ENCODE data around the gene TFEB.
A peak's percentile ranks its signal among the peaks of the same experiment; 100 is the strongest.

Gene TFEB

DNA sequence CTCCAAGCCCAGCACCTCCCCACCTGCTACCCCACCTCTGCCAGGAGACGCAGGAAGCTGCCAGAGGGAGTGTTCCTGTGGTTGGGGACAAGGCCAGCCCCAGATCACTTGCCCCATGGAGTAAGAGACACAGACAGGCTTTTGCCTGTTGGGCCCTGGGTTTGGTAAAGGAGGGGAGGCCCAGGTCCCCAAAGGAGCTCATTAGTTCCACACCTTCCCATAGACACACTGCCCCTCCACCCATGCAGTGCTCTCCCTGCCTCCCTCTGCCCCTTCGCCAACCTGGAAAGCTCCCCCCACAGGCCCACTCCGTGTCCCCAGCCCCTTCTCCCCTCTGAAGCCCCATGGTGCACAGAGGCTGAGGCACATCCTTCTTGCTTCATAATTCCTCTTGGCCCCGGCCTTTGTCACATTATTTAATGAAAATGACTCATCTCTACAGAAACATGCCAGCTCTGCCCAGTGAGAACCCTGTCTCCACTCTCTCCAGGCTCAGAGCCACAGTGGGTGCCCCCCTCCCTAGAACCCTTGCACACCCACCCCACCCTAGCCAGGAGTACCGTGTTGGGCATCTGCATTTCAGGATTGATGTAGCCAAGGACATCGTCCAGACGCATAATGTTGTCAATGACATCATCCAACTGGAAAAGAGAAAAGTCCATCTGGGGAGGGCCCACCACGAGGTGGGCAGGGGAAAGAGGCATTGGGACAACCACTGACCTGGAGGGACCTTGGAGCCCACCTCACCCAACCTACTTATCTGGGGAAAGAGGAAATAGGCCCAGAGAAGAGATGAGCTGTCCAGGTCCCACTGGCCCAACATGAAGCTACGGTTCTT lies 46.0 kb downstream of the TFEB start:
- Histone ChIP-seq H3K9me3 (ENCODE audit: insufficient read depth, low read length) (no peaks in the 10 kb centered on the region), H3K4me1 (ENCODE audit: insufficient read depth, insufficient read length) (peaks cover 17% of the 10 kb centered on the region), H3K4me3 (ENCODE audit: insufficient read length, low read depth) (no peak overlapping the region), H3K9ac (ENCODE audit: insufficient read length, low read depth) (no peak overlapping the region), H3K27me3 (ENCODE audit: insufficient read depth, insufficient read length) (peaks cover 3% of the 10 kb centered on the region), H3K36me3 (ENCODE audit: insufficient read depth, insufficient read length, low read length) (no peaks in the 10 kb centered on the region)
- no peak for TF ChIP-seq SUZ12 (IDR thresholded peaks at IDR 0.05; ENCODE audit: extremely low read depth, insufficient read depth, insufficient read length)
- TF ChIP-seq YY1 (IDR thresholded peaks at IDR 0.05; ENCODE audit: insufficient read depth, insufficient read length) = no peak
- no peak for TF ChIP-seq ZNF274 (IDR thresholded peaks at IDR 0.05; ENCODE audit: low read depth, low read length)
- no peak for DNase-seq (ENCODE audit: low read depth, low spot score)

DNA sequence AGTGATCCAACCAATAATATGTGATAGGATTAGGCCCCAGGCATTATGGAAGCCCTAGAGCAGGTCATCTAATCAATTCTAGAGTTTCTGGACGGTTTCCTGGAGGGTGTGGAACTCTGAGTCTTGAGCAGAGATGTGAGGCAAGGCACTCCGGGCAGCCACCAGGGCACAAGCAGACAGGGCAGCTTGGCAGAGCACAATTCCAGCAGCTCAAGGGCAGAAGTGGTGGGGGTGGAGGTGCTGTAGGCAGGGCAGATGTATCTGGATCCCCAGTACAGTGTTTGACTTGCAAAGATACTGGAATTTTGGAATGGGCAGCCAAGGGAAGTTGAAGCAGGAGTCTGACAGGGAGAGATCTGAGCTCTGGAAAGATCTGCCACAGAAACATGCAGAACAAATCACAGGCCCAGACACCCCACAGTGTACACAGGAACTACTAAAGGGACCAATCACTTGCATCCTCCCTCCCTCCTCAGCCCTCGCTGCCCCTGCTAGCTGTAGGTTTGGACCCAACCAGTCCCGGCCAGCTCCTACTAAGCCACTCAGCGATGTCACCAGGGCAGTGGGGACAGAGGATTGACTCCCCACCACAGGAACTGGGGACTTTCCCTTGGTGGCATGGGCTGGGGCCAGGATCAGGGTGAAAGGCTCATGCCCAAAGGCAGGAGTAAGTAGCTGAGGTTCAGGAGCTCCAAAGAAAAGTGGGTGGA lies 47.0 kb downstream of the TFEB start:
- no peaks in the 10 kb centered on the region for H3K9me3 ChIP-seq (ENCODE audit: insufficient read depth, low read length)
- peaks cover 17% of the 10 kb centered on the region for H3K4me1 ChIP-seq (ENCODE audit: insufficient read depth, insufficient read length)
- peaks cover 7% of the 10 kb centered on the region for H3K27me3 ChIP-seq (ENCODE audit: insufficient read depth, insufficient read length)
- DNase-seq (ENCODE audit: low read depth, low spot score) = no peak
- peak overlapping the region; percentile 32 for H3K9ac ChIP-seq (ENCODE audit: insufficient read length, low read depth)
- TF ChIP-seq ZNF274 (IDR thresholded peaks at IDR 0.05; ENCODE audit: low read depth, low read length) (no peak), SUZ12 (IDR thresholded peaks at IDR 0.05; ENCODE audit: extremely low read depth, insufficient read depth, insufficient read length) (no peak), YY1 (IDR thresholded peaks at IDR 0.05; ENCODE audit: insufficient read depth, insufficient read length) (no peak)
- no peak overlapping the region for H3K4me3 ChIP-seq (ENCODE audit: insufficient read length, low read depth)
- H3K36me3 ChIP-seq (ENCODE audit: insufficient read depth, insufficient read length, low read length) = no peaks in the 10 kb centered on the region

DNA sequence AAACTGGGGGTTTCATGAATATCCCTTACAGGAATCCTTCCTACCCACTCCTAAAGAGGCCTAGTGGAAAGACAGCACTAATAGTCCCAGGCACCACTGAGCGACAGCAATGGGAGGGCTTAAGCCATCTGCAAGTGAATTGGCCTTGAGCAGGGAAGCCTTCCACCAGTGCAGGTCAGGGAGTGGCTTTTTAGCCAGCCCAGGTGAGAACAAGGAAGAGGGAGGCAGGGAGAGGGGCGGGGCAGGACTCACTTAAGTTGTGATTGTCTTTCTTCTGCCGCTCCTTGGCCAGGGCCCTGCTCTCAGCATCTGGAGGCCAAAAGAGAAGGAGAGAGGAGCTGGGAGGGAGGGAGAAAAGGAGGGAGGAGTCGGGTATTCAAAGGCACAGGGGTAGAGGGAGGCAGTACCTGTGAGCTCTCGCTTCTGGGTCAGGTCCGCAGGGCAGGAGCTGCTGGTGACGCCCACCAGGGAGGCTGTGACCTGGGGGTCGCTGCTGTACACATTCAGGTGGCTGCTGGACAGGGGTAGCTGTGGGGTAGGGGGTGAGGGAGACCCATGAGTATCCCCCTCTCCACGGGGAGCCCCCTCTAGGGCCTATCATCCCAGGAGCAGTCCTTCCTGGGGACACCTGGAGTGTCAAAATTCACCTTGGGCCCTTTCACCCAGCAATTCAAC lies 47.8 kb downstream of the TFEB start:
- Histone ChIP-seq H3K36me3 (ENCODE audit: insufficient read depth, insufficient read length, low read length) (no peaks in the 10 kb centered on the region), H3K9ac (ENCODE audit: insufficient read length, low read depth) (no peak overlapping the region), H3K4me1 (ENCODE audit: insufficient read depth, insufficient read length) (peaks cover 21% of the 10 kb centered on the region), H3K4me3 (ENCODE audit: insufficient read length, low read depth) (no peak overlapping the region), H3K9me3 (ENCODE audit: insufficient read depth, low read length) (no peaks in the 10 kb centered on the region), H3K27me3 (ENCODE audit: insufficient read depth, insufficient read length) (peaks cover 7% of the 10 kb centered on the region)
- peak; percentile 27 for DNase-seq (ENCODE audit: low read depth, low spot score)
- no peak for TF ChIP-seq ZNF274 (IDR thresholded peaks at IDR 0.05; ENCODE audit: low read depth, low read length)
- TF ChIP-seq SUZ12 (IDR thresholded peaks at IDR 0.05; ENCODE audit: extremely low read depth, insufficient read depth, insufficient read length) = no peak
- no peak for TF ChIP-seq YY1 (IDR thresholded peaks at IDR 0.05; ENCODE audit: insufficient read depth, insufficient read length)

DNA sequence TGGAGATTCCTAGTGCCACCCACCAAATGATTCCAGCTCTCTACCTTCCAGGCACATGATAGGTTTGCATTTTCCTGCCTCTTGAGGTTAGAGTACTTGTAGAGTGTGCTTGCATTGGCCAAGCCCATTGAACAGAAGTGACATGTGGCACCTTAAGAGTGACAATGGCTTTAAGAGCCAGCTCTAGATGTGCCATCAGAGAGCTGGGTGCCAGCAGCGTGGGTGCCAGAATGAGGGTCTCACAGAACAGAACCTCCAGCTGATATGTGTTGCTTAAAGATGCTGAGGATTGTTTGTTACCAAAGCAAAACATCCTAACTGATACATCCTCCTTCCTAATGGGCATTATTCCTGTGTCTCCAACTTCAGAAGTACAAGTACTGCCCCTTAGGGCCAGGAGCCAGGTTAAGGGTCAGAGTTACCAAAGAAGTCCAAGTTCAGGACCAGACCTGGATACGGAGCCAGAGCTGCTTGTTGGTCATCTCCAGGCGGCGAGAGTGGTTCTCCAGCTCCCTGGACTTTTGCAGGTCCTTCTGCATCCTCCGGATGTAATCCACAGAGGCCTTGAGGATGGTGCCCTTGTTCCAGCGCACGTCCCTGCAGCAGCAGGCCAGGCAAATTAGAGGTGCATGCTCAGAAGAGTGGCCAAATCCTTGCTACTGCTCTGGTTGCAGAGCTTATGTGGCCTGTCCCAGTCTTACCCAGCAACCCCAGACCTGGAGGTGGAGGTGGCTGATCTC lies 49.6 kb downstream of the TFEB start:
- no peak for DNase-seq (ENCODE audit: low read depth, low spot score)
- no peak overlapping the region for H3K4me3 ChIP-seq (ENCODE audit: insufficient read length, low read depth)
- H3K9me3 ChIP-seq (ENCODE audit: insufficient read depth, low read length) = no peaks in the 10 kb centered on the region
- no peak overlapping the region for H3K9ac ChIP-seq (ENCODE audit: insufficient read length, low read depth)
- H3K27me3 ChIP-seq (ENCODE audit: insufficient read depth, insufficient read length) = peaks cover 7% of the 10 kb centered on the region
- TF ChIP-seq YY1 (IDR thresholded peaks at IDR 0.05; ENCODE audit: insufficient read depth, insufficient read length) (no peak), SUZ12 (IDR thresholded peaks at IDR 0.05; ENCODE audit: extremely low read depth, insufficient read depth, insufficient read length) (no peak), ZNF274 (IDR thresholded peaks at IDR 0.05; ENCODE audit: low read depth, low read length) (no peak)
- H3K4me1 ChIP-seq (ENCODE audit: insufficient read depth, insufficient read length) = peaks cover 16% of the 10 kb centered on the region
- no peaks in the 10 kb centered on the region for H3K36me3 ChIP-seq (ENCODE audit: insufficient read depth, insufficient read length, low read length)

DNA sequence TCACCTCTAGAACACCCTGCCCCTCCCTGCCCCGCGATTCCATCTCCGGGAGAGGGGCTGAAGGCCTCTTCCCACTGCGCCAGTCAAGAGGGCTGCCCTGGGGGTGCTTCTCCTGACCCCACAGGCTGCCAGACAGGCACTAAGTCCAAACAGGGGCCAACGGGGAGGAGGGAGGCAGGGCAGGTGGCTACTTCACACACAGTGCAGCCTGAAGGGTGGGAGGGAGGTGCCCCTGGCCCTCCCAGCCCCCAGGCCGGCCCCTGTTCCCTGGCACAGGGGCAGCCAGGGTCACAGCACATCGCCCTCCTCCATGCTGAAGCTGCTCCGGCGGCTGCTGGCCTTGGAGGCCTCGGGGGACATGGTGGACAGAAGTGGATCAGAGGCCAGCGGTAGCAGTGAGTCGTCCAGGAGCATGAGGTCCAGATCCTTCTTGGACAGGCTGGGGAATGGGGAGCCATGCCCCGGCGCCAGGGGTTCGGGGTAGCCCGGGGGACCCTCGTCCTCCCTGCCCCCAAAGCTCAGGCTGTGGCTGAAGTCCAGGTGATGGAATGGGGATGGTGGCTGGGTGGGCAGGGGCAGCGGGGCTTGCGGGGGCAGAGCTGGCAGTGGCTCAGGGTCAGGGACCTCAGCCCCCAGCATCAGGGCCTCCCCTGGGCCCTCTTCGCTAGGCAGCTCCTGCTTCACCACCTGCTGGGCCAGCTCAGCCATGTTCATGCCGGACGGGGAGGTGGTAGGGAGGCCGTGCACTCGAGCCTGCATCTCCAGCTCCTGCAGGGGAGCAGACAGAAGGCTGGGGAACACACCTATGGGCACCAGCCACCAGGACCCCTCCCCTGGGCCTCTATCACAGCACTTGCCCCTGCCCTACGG lies 50.9 kb downstream of the TFEB start:
- peaks cover 18% of the 10 kb centered on the region for H3K4me1 ChIP-seq (ENCODE audit: insufficient read depth, insufficient read length)

More for the DNA sequence above, 50.9 kb downstream of the TFEB start:
- no peak overlapping the region for H3K4me3 ChIP-seq (ENCODE audit: insufficient read length, low read depth)
- H3K9me3 ChIP-seq (ENCODE audit: insufficient read depth, low read length) = no peaks in the 10 kb centered on the region
- H3K9ac ChIP-seq (ENCODE audit: insufficient read length, low read depth) = no peak overlapping the region
- DNase-seq (ENCODE audit: low read depth, low spot score) = no peak
- H3K27me3 ChIP-seq (ENCODE audit: insufficient read depth, insufficient read length) = peaks cover 7% of the 10 kb centered on the region
- H3K36me3 ChIP-seq (ENCODE audit: insufficient read depth, insufficient read length, low read length) = no peaks in the 10 kb centered on the region
- TF ChIP-seq ZNF274 (IDR thresholded peaks at IDR 0.05; ENCODE audit: low read depth, low read length) = no peak
- TF ChIP-seq SUZ12 (IDR thresholded peaks at IDR 0.05; ENCODE audit: extremely low read depth, insufficient read depth, insufficient read length) = no peak
- TF ChIP-seq YY1 (IDR thresholded peaks at IDR 0.05; ENCODE audit: insufficient read depth, insufficient read length) = no peak

Data from NT2/D1 (cell line).